Testis (tissue), 2 donors: Measurements from ENCODE around the gene VPS35L.

ENCODE experiments used
- POLR2A ChIP-seq: fragments of 450-650 bp; IDR thresholded peaks from one replicate; pipeline ENCODE4 v1.6.1; 2017; ENCODE audit warnings: antibody characterized with exemption, mild to moderate bottlenecking, moderate library complexity
- TF ChIP-seq, protein P1 (sequence below), 3 experiments: fragments of 450-650 bp in 2 of 3; fragments of 200-600 bp in 1 of 3; sonication (generic) in 1 of 3; IDR thresholded peaks; one replicate each; pipeline ENCODE4 v1.5.1; 2016 to 2019; ENCODE audit warnings: antibody characterized with exemption in 3 of 3, mild to moderate bottlenecking in 2 of 3, moderate library complexity in 1 of 3

DNA sequence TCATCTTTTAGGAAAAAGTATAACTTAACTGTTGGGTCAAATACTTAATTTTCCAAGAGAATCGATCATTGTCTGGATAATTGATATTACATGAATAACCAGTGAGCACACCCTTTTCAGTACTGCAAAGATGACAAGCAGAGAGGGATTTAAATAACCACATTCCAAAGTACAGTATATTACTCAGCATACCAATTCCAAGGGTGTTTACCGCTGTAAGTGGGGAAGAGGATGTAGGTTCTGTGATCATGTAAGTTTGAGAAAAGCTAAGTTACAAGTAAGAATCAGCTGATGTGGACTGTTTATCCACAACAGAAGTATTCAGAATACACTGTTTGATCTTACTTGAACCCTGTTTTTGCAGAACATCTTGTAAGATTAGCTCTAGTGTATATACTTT is 39.7 kb upstream of the VPS35L start:
- TF ChIP-seq, protein P1, sequence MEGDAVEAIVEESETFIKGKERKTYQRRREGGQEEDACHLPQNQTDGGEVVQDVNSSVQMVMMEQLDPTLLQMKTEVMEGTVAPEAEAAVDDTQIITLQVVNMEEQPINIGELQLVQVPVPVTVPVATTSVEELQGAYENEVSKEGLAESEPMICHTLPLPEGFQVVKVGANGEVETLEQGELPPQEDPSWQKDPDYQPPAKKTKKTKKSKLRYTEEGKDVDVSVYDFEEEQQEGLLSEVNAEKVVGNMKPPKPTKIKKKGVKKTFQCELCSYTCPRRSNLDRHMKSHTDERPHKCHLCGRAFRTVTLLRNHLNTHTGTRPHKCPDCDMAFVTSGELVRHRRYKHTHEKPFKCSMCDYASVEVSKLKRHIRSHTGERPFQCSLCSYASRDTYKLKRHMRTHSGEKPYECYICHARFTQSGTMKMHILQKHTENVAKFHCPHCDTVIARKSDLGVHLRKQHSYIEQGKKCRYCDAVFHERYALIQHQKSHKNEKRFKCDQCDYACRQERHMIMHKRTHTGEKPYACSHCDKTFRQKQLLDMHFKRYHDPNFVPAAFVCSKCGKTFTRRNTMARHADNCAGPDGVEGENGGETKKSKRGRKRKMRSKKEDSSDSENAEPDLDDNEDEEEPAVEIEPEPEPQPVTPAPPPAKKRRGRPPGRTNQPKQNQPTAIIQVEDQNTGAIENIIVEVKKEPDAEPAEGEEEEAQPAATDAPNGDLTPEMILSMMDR (IDR thresholded peaks at IDR 0.05) = no peak
- no peak for TF ChIP-seq POLR2A
